ENCODE measurements around the gene TPH2.

DNA sequence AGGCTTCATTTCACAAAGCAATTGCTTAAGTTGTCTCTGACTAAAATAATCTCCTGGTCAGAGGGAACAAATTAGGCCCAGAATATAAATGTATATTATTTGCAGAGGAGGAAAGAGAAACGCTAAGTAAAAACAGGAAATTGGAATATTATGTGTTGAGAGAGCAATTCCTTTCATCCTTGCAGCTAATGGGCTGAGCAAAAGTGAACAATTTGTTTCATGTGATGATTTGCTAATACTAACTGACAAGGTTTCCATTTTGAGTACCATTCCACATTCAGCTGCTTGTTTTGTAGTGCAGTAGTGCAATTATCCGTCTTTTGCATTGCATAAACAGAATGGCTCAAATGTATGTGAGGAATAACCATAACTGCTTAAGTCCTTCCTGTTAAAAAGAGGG is 103.2 kb downstream of the TPH2 start:
- no peak for TF ChIP-seq CTCF (IDR thresholded peaks at IDR 0.05; ENCODE audit: low read depth, low read length)
- no peak for TF ChIP-seq POLR2A (IDR thresholded peaks at IDR 0.05; ENCODE audit: extremely low read depth, insufficient read length)
- no peak for TF ChIP-seq MAX (IDR thresholded peaks at IDR 0.05; ENCODE audit: low read depth, low read length)
- TF ChIP-seq MYC (IDR thresholded peaks at IDR 0.05; ENCODE audit: low read depth, low read length): no peak

Data from NB4 (cell line).